Astrocyte (in vitro differentiated cells and primary cell): ENCODE results near the gene INAFM1. TPM values are rescaled to one million over a fixed set of nuclear protein-coding genes. Genes with fewer than 3 reads are reported as not detected.

Source experiments
- DNase-seq: peaks from one replicate; pipeline ENCODE4 v3.0.0-alpha.2; 2010; ENCODE audit warnings: low read depth
- FAIRE-seq: peaks from 2 replicates; lab custom pipeline; 2011; peaks lifted over from hg19 to GRCh38; lab: Jason Lieb, UNC
- H2AFZ ChIP-seq: 2 replicates; pipeline ENCODE4 v1.6.0; 2012; ENCODE audit warnings: low read depth, low read length, inconsistent platforms
- H3K27ac ChIP-seq: 2 replicates; pipeline ENCODE4 v1.5.1; 2011; ENCODE audit warnings: low read depth, low read length, inconsistent platforms
- H3K27me3 ChIP-seq: 2 replicates; pipeline ENCODE4 v1.6.0; 2011; ENCODE audit warnings: low read length, inconsistent platforms; ENCODE audit not compliant: insufficient read depth
- H3K36me3 ChIP-seq: 2 replicates; pipeline ENCODE4 v1.5.1; 2011; ENCODE audit warnings: low read length, inconsistent platforms; ENCODE audit not compliant: insufficient read depth
- H3K4me1 ChIP-seq: 2 replicates; pipeline ENCODE4 v1.5.1; 2011; ENCODE audit warnings: low read length, inconsistent platforms; ENCODE audit not compliant: insufficient read depth
- H3K4me2 ChIP-seq: 2 replicates; pipeline ENCODE4 v1.6.0; 2012; ENCODE audit warnings: low read length, inconsistent platforms
- H3K4me3 ChIP-seq: 2 replicates; pipeline ENCODE4 v1.5.1; 2011; ENCODE audit warnings: low read depth, mild to moderate bottlenecking, low read length, inconsistent platforms; ENCODE audit not compliant: insufficient read depth
- H3K79me2 ChIP-seq: 2 replicates; pipeline ENCODE4 v1.6.0; 2012; ENCODE audit warnings: mild to moderate bottlenecking, low read length, inconsistent platforms; ENCODE audit not compliant: insufficient read depth
- H3K9ac ChIP-seq: 2 replicates; pipeline ENCODE4 v1.6.0; 2012; ENCODE audit warnings: mild to moderate bottlenecking, low read length, inconsistent platforms
- H3K9me3 ChIP-seq: 2 replicates; pipeline ENCODE4 v1.5.1; 2012; ENCODE audit warnings: low read depth, mild to moderate bottlenecking, low read length, inconsistent platforms; ENCODE audit not compliant: insufficient read depth
- H4K20me1 ChIP-seq: 2 replicates; pipeline ENCODE4 v1.6.0; 2012; ENCODE audit warnings: low read length, inconsistent platforms; ENCODE audit not compliant: insufficient read depth
- H3K27ac Mint-ChIP-seq: one replicate; pipeline ENCODE4 v1.8.0; 2021; ENCODE audit warnings: mild to moderate bottlenecking, mixed read lengths; ENCODE audit not compliant: unreplicated experiment
- H3K27me3 Mint-ChIP-seq: one replicate; pipeline ENCODE4 v1.8.0; 2021; ENCODE audit warnings: low read depth, mixed read lengths; ENCODE audit not compliant: unreplicated experiment
- H3K36me3 Mint-ChIP-seq: one replicate; pipeline ENCODE4 v1.8.0; 2021; ENCODE audit warnings: low read depth, mixed read lengths; ENCODE audit not compliant: unreplicated experiment
- H3K4me1 Mint-ChIP-seq: one replicate; pipeline ENCODE4 v1.8.0; 2021; ENCODE audit warnings: low read depth, mixed read lengths; ENCODE audit not compliant: unreplicated experiment
- H3K4me3 Mint-ChIP-seq: one replicate; pipeline ENCODE4 v1.8.0; 2021; ENCODE audit warnings: mild to moderate bottlenecking, moderate library complexity, mixed read lengths; ENCODE audit not compliant: unreplicated experiment
- H3K9me3 Mint-ChIP-seq: one replicate; pipeline ENCODE4 v1.8.0; 2021; ENCODE audit warnings: mild to moderate bottlenecking, mixed read lengths; ENCODE audit not compliant: unreplicated experiment
- CTCF ChIP-seq: IDR thresholded peaks from 2 replicates; pipeline ENCODE4 v1.5.1; 2011; ENCODE audit warnings: low read depth, mild to moderate bottlenecking, inconsistent platforms, low read length, moderate library complexity; ENCODE audit not compliant: insufficient read depth
- EZH2 ChIP-seq: IDR thresholded peaks from 2 replicates; pipeline ENCODE4 v1.6.1; 2012; ENCODE audit warnings: mild to moderate bottlenecking, low read length, inconsistent platforms; ENCODE audit not compliant: insufficient read depth
- microRNA-seq: library from miRNA; unstranded; fragments of <30 nt; microRNA quantifications from one replicate; pipeline ENCODE4 v1.2.0, GENCODE V29; 2020
- total RNA-seq: library from RNA; stranded (reverse); gene quantifications from 2 replicates; pipeline ENCODE4 v1.2.1, GENCODE V29; 2021

Gene INAFM1
- total RNA-seq, 1 donor from 2014 or later = 23.6 TPM

GRCh38 chr19:47324502-47324901, 49.8 kb downstream of the INAFM1 start:
- Histone ChIP-seq H3K4me3 (no peak overlapping the region), H3K4me1 (no peaks in the 10 kb centered on the region), H3K27ac (no peak overlapping the region), H4K20me1 (no peaks in the 10 kb centered on the region), H3K9me3 (no peaks in the 10 kb centered on the region), H3K4me2 (no peak overlapping the region), H3K27me3 (peaks cover 3% of the 10 kb centered on the region), H3K9ac (no peak overlapping the region), H3K36me3 (no peaks in the 10 kb centered on the region), H3K79me2 (no peaks in the 10 kb centered on the region), H2AFZ (no peak overlapping the region)
- peaks cover 10% of the 10 kb centered on the region for H3K27me3 Mint-ChIP-seq
- no peak for TF ChIP-seq EZH2
- TF ChIP-seq CTCF = no peak
- no peaks in the 10 kb centered on the region for H3K4me1 Mint-ChIP-seq
- peaks cover 10% of the 10 kb centered on the region for H3K9me3 Mint-ChIP-seq
- no peak for DNase-seq
- H3K4me3 Mint-ChIP-seq = no peak overlapping the region
- no peak for FAIRE-seq
- no peak overlapping the region for H3K27ac Mint-ChIP-seq
- peaks cover 8% of the 10 kb centered on the region for H3K36me3 Mint-ChIP-seq

Small RNA genes within 50 kb of the gene (microRNA-seq; reads per million reads assigned to microRNA genes)
- gene MIR3190 = not detected
- gene MIR3191 = not detected

Other genes starting within 250 kb of the INAFM1 start
- gene TMEM160, start 226.3 kb upstream of the INAFM1 start, total RNA-seq = 36.5 and 39.9 TPM in 2 replicates
- gene ZC3H4, start 161.1 kb upstream of the INAFM1 start, total RNA-seq = 36.6 and 42.3 TPM in 2 replicates
- gene SAE1, start 144.1 kb upstream of the INAFM1 start, total RNA-seq = 107 and 133 TPM in 2 replicates
- gene BBC3, start 43.7 kb upstream of the INAFM1 start, total RNA-seq = 43.5 and 54.6 TPM in 2 replicates
- 44.6 and 45.5 TPM in 2 replicates for gene CCDC9, start 18.4 kb upstream of the INAFM1 start, total RNA-seq
- 4.6 and 5.2 TPM in 2 replicates for gene C5AR1, start 35.0 kb downstream of the INAFM1 start, total RNA-seq
- not detected in 2 replicates for gene C5AR2, start 57.3 kb downstream of the INAFM1 start, total RNA-seq
- gene DHX34, start 74.4 kb downstream of the INAFM1 start, total RNA-seq = 13.9 and 17.7 TPM in 2 replicates
- gene MEIS3, start 144.6 kb downstream of the INAFM1 start, total RNA-seq = 71.1 and 93.7 TPM in 2 replicates
- 3.3 and 9.6 TPM in 2 replicates for gene SLC8A2, start 197.0 kb downstream of the INAFM1 start, total RNA-seq
- 13.2 and 15.9 TPM in 2 replicates for gene KPTN, start 209.3 kb downstream of the INAFM1 start, total RNA-seq
- gene NAPA, start 240.2 kb downstream of the INAFM1 start, total RNA-seq = 122 and 132 TPM in 2 replicates